GM19438 (cell line): ENCODE results near the gene PNRC2.
"Not testable (repeated sequence)": the region's sequence is repeated elsewhere in the genome, so short reads cannot be mapped to it uniquely, and the experiment has no call there.

Source experiments
- ATAC-seq: cut with Tn5 transposase; IDR thresholded peaks from one replicate; pipeline ENCODE4 v1.9.1; 2021; ENCODE audit warnings: low read depth; ENCODE audit not compliant: unreplicated experiment

Gene PNRC2

GRCh38 chr1:23947366-23947765 lies 12.3 kb upstream of the PNRC2 start:
- ATAC-seq, result no peak

GRCh38 chr1:23953020-23953419 lies 6.6 kb upstream of the PNRC2 start:
- ATAC-seq, result no peak

- no peak for ATAC-seq
Observed at GRCh38 chr1:23957096-23957495, 2.5 kb upstream of the PNRC2 start.

- ATAC-seq, result not testable (repeated sequence)
Observed at GRCh38 chr1:23958040-23958809, 1.4 kb upstream of the PNRC2 start.

- ATAC-seq, result peak; percentile 64
Observed at GRCh38 chr1:23958810-23959460, 693 bp upstream of the PNRC2 start.

GRCh38 chr1:23960291-23961020 lies 828 bp downstream of the PNRC2 start:
- no peak for ATAC-seq

GRCh38 chr1:23963617-23964234 lies 4.1 kb downstream of the PNRC2 start:
- no peak for ATAC-seq

GRCh38 chr1:23964235-23964668 lies 4.6 kb downstream of the PNRC2 start:
- ATAC-seq, result no peak

- no peak for ATAC-seq
Observed at GRCh38 chr1:23964790-23965740, 5.4 kb downstream of the PNRC2 start.

- no peak for ATAC-seq
Observed at GRCh38 chr1:23966973-23967493, 7.4 kb downstream of the PNRC2 start.

- no peak for ATAC-seq
Observed at GRCh38 chr1:23967871-23968270, 8.2 kb downstream of the PNRC2 start.

- ATAC-seq, result no peak
Observed at GRCh38 chr1:23977187-23977853, 17.7 kb downstream of the PNRC2 start.

- no peak for ATAC-seq
Observed at GRCh38 chr1:23977854-23978191, 18.2 kb downstream of the PNRC2 start.

GRCh38 chr1:23978805-23979204 lies 19.2 kb downstream of the PNRC2 start:
- ATAC-seq, result no peak

GRCh38 chr1:23979387-23979880 lies 19.8 kb downstream of the PNRC2 start:
- no peak for ATAC-seq

- peak; percentile 78 for ATAC-seq
Observed at GRCh38 chr1:23979881-23980727, 20.5 kb downstream of the PNRC2 start, which contains the start of gene SRSF10. Gene SRSF10, minus strand, starts transcription at chr1:23980327. Its CDS starts 72 bp downstream, at chr1:23980255.

- ATAC-seq, result peak; percentile 36
Observed at GRCh38 chr1:23980728-23981070, 21.1 kb downstream of the PNRC2 start.
